ENCODE measurements around the gene BNC2. TPM values are rescaled to one million over a fixed set of nuclear protein-coding genes. Genes with fewer than 3 reads are reported as not detected.

Gene BNC2
- total RNA-seq, 2 experiments from 2014 or later, result not detected

DNA sequence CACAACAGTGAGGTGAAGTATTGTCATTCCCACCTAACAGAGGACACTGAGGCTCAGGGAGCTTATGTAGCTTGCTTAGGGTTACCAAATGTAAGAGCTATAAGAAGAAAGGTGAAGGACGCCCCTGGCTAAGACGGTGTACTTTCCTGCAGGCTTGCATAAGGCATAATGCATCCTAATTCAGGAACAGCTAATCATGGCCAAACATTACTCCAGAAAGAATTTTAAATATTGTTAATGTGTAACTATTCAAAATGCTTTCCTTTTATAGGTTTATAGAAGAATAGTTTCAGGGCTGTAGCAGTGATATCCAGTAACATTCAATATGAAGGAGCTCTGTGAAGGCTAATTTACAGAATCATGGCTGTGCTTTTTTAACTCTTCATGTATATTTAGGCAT lies 479.1 kb downstream of the BNC2 start:
- H3K36me3 Mint-ChIP-seq (ENCODE audit: low read depth), result no peaks in the 10 kb centered on the region
- intact Hi-C loops (cut with micrococcal nuclease), result no loop called here
- H3K27me3 Mint-ChIP-seq (ENCODE audit: low read depth), result no peaks in the 10 kb centered on the region
- H3K9me3 Mint-ChIP-seq, result peaks cover 5% of the 10 kb centered on the region
- H3K4me1 Mint-ChIP-seq (ENCODE audit: low read depth), result no peaks in the 10 kb centered on the region
- DNase-seq, result no peak
- CTCF ChIA-PET, result no interaction called here
- no peak overlapping the region for H3K27ac Mint-ChIP-seq
- no peak overlapping the region for H3K4me3 Mint-ChIP-seq

DNA sequence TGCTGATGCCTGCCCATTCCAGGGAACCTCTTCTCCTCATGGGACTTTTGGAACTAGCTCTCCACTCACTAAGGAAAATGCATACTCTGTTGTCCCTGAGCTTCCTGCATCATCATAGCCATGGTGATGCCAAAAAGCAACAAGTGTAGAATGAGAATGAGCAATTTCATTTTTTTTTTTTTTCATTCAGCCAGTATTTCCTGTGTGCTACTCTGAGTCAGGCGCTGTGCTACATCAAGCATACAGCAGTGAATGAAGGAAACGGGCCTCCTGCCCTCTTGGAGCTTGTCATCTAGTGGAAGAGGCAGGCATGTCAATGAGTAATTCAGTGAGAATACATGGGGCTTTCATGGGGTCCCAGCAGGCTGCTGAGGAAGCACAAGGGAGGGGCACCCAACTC lies 483.1 kb downstream of the BNC2 start:
- H3K4me1 Mint-ChIP-seq (ENCODE audit: low read depth), result no peaks in the 10 kb centered on the region
- DNase-seq, result no peak
- no peak overlapping the region for H3K4me3 Mint-ChIP-seq
- H3K27ac Mint-ChIP-seq, result no peak overlapping the region
- peaks cover 5% of the 10 kb centered on the region for H3K9me3 Mint-ChIP-seq
- intact Hi-C loops (cut with micrococcal nuclease), result no loop called here
- CTCF ChIA-PET, result interaction anchor here (0.6 kb wide), 1 partner anchor 1070 kb away, joined by 7 read pairs; no protein-coding TSS in a partner anchor
- H3K27me3 Mint-ChIP-seq (ENCODE audit: low read depth), result no peaks in the 10 kb centered on the region
- H3K36me3 Mint-ChIP-seq (ENCODE audit: low read depth), result no peaks in the 10 kb centered on the region

GRCh38 chr9:16386827-16387077 lies 483.7 kb downstream of the BNC2 start:
- intact Hi-C loops (cut with micrococcal nuclease), result no loop called here
- H3K9me3 Mint-ChIP-seq, result peaks cover 5% of the 10 kb centered on the region
- CTCF ChIA-PET, result interaction anchor here (0.6 kb wide), 2 partner anchors 581 to 1070 kb away, joined by 3 to 7 read pairs; no protein-coding TSS in a partner anchor
- H3K4me3 Mint-ChIP-seq, result no peak overlapping the region
- H3K36me3 Mint-ChIP-seq (ENCODE audit: low read depth), result no peaks in the 10 kb centered on the region
- no peaks in the 10 kb centered on the region for H3K27me3 Mint-ChIP-seq (ENCODE audit: low read depth)
- no peak for DNase-seq
- no peak overlapping the region for H3K27ac Mint-ChIP-seq
- H3K4me1 Mint-ChIP-seq (ENCODE audit: low read depth), result no peaks in the 10 kb centered on the region

DNA sequence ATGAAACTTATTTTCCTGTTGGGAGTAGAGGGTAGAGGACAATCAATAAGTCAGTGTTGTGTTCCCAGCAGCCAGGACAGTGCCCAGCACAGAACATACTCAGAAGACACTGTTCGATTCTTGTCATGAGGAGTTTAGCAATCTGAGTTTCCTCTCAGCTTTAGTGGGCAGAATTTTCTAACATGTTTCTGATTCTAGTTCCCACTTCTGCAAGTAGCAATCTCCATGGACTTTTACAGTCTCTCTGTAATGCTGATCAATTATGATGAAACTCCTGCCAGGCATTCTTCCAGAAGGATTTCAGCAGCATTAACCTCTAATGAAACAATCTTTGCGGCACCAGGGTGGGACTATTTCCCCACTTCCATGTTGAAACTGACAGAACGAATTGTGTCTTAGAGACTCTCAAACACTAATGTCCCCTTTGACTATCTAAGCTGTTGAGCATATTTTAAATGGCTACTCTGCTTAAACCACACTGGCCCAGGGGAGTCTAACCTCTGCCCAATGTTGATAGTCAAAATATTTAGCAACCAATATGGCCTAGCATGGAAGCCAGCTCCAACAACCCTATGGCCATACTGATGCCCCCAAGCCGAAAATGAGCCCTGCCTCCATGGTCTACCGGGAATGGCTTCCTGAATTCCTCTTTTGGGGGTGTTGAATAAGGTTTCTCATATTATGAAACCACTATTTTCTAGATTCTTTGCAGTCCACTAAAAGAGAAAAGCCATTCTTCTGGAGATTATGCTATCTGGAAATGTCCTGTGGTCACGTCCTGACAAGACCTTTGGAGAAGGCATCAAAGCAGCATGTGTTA lies 484.3 kb downstream of the BNC2 start:
- DNase-seq, result no peak
- H3K36me3 Mint-ChIP-seq (ENCODE audit: low read depth), result no peaks in the 10 kb centered on the region
- H3K27me3 Mint-ChIP-seq (ENCODE audit: low read depth), result no peaks in the 10 kb centered on the region
- H3K4me1 Mint-ChIP-seq (ENCODE audit: low read depth), result no peaks in the 10 kb centered on the region
- no peak overlapping the region for H3K4me3 Mint-ChIP-seq
- no peak overlapping the region for H3K27ac Mint-ChIP-seq
- intact Hi-C loops (cut with micrococcal nuclease), result no loop called here
- H3K9me3 Mint-ChIP-seq, result peaks cover 5% of the 10 kb centered on the region
- CTCF ChIA-PET, result interaction anchor here (0.6 kb wide), 1 partner anchor 581 kb away, joined by 3 read pairs; no protein-coding TSS in a partner anchor

- no peaks in the 10 kb centered on the region for H3K27me3 Mint-ChIP-seq (ENCODE audit: low read depth)
- no peaks in the 10 kb centered on the region for H3K36me3 Mint-ChIP-seq (ENCODE audit: low read depth)
- H3K9me3 Mint-ChIP-seq, result peaks cover 6% of the 10 kb centered on the region
- no peak overlapping the region for H3K4me3 Mint-ChIP-seq
- H3K27ac Mint-ChIP-seq, result no peak overlapping the region
- intact Hi-C loops (cut with micrococcal nuclease), result no loop called here
- CTCF ChIA-PET, result no interaction called here
- no peak for DNase-seq
- H3K4me1 Mint-ChIP-seq (ENCODE audit: low read depth), result no peaks in the 10 kb centered on the region
These were observed 484.9 kb downstream of the BNC2 start for GRCh38 chr9:16385590-16385989.

DNA sequence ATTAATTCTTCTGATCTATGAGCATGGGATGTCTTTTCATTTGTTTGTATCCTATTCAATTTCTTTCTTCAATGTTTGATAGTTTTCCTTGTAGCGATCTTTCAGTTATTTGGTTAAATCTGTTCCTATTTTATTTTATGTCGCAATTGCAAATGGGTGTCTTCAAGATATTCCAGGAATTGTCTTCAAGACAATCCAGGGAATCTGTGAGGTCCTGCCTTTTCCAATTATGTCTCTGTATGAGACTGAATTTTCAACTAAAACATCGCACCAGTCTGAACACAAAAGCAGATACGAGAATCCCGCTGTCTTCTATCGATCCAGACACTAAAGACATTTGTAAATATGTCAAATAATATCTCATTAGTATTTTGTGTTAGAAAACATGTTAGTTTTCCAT lies 485.5 kb downstream of the BNC2 start:
- intact Hi-C loops (cut with micrococcal nuclease), result no loop called here
- CTCF ChIA-PET, result no interaction called here
- Mint-ChIP-seq H3K27ac (no peak overlapping the region), H3K4me1 (ENCODE audit: low read depth) (no peaks in the 10 kb centered on the region), H3K4me3 (no peak overlapping the region), H3K9me3 (peaks cover 7% of the 10 kb centered on the region), H3K36me3 (ENCODE audit: low read depth) (no peaks in the 10 kb centered on the region), H3K27me3 (ENCODE audit: low read depth) (no peaks in the 10 kb centered on the region)
- no peak for DNase-seq

DNA sequence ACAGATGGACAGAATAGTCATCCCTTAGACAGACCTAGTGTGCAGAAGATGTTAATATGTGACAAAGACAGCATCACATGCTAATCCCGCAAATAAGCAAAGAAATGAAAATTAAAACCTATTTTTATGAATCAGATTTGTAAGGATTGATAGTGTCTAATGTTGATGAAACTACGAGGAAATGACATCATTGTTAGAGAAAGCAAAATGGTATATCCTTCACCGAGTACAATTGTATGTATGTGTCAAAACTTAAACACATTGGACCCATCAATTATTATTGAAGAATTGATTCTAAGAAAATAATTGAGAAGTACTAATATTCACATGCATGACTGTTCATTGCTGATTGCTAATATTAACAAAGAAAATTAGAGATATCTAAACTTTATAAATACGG lies 493.2 kb downstream of the BNC2 start:
- CTCF ChIA-PET, result no interaction called here
- intact Hi-C loops (cut with micrococcal nuclease), result no loop called here
- no peak for DNase-seq
- H3K27ac Mint-ChIP-seq, result no peak overlapping the region
- no peaks in the 10 kb centered on the region for H3K4me1 Mint-ChIP-seq (ENCODE audit: low read depth)
- H3K4me3 Mint-ChIP-seq, result no peak overlapping the region
- H3K9me3 Mint-ChIP-seq, result peaks cover 11% of the 10 kb centered on the region
- H3K36me3 Mint-ChIP-seq (ENCODE audit: low read depth), result no peaks in the 10 kb centered on the region
- H3K27me3 Mint-ChIP-seq (ENCODE audit: low read depth), result no peaks in the 10 kb centered on the region

GRCh38 chr9:16371306-16371705 lies 499.2 kb downstream of the BNC2 start:
- no peak for DNase-seq

GRCh38 chr9:16370647-16371046 lies 499.8 kb downstream of the BNC2 start:
- Mint-ChIP-seq H3K36me3 (ENCODE audit: low read depth) (no peaks in the 10 kb centered on the region), H3K27ac (no peak overlapping the region), H3K9me3 (no peaks in the 10 kb centered on the region), H3K27me3 (ENCODE audit: low read depth) (no peaks in the 10 kb centered on the region), H3K4me1 (ENCODE audit: low read depth) (no peaks in the 10 kb centered on the region), H3K4me3 (no peak overlapping the region)
- no peak for DNase-seq
- CTCF ChIA-PET, result no interaction called here
- intact Hi-C loops (cut with micrococcal nuclease), result no loop called here

More at GRCh38 chr9:16371306-16371705, 499.2 kb downstream of the BNC2 start:
- intact Hi-C loops (cut with micrococcal nuclease), result no loop called here
- Mint-ChIP-seq H3K9me3 (no peaks in the 10 kb centered on the region), H3K27me3 (ENCODE audit: low read depth) (no peaks in the 10 kb centered on the region), H3K4me1 (ENCODE audit: low read depth) (no peaks in the 10 kb centered on the region), H3K4me3 (no peak overlapping the region), H3K36me3 (ENCODE audit: low read depth) (no peaks in the 10 kb centered on the region), H3K27ac (no peak overlapping the region)
- CTCF ChIA-PET, result no interaction called here

DNA sequence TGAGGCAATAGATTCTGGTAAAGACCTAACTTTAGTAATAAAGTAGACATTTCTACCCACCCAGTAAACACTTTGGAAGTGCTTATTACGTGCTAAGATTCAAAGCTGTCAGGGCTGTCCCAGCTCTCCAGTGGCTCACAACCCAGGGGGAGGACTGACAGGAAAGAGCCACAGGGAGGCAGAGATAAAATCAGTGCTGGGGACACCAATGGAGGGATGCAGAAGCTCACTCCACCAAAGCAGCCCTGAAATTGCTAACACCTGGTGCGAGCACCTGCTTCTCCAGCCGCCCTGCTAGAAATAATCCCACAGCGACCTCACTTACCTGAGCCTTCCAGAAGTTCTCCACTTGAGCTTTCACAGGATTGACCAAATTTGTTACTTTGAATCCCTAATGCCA lies 501.0 kb downstream of the BNC2 start:
- CTCF ChIA-PET, result no interaction called here
- intact Hi-C loops (cut with micrococcal nuclease), result loop anchor here (10.0 kb wide), 1 partner anchor 55 kb away; no protein-coding TSS in a partner anchor

GRCh38 chr9:16368237-16369087 lies 502.0 kb downstream of the BNC2 start:
- CTCF ChIA-PET, result no interaction called here
- intact Hi-C loops (cut with micrococcal nuclease), result loop anchor here (10.0 kb wide), 1 partner anchor 56 kb away; no protein-coding TSS in a partner anchor
- H3K4me3 Mint-ChIP-seq, result no peak overlapping the region
- H3K27me3 Mint-ChIP-seq (ENCODE audit: low read depth), result no peaks in the 10 kb centered on the region
- DNase-seq, result no peak
- H3K9me3 Mint-ChIP-seq, result no peaks in the 10 kb centered on the region
- no peaks in the 10 kb centered on the region for H3K4me1 Mint-ChIP-seq (ENCODE audit: low read depth)
- no peak overlapping the region for H3K27ac Mint-ChIP-seq
- no peaks in the 10 kb centered on the region for H3K36me3 Mint-ChIP-seq (ENCODE audit: low read depth)

More for the DNA sequence above, 501.0 kb downstream of the BNC2 start:
- H3K36me3 Mint-ChIP-seq (ENCODE audit: low read depth), result no peaks in the 10 kb centered on the region
- H3K27me3 Mint-ChIP-seq (ENCODE audit: low read depth), result no peaks in the 10 kb centered on the region
- H3K4me3 Mint-ChIP-seq, result no peak overlapping the region
- H3K9me3 Mint-ChIP-seq, result no peaks in the 10 kb centered on the region
- no peak for DNase-seq
- no peak overlapping the region for H3K27ac Mint-ChIP-seq
- no peaks in the 10 kb centered on the region for H3K4me1 Mint-ChIP-seq (ENCODE audit: low read depth)

GRCh38 chr9:16367605-16368231 lies 502.8 kb downstream of the BNC2 start:
- Mint-ChIP-seq H3K9me3 (no peaks in the 10 kb centered on the region), H3K27ac (no peak overlapping the region), H3K4me3 (no peak overlapping the region), H3K4me1 (ENCODE audit: low read depth) (no peaks in the 10 kb centered on the region), H3K27me3 (ENCODE audit: low read depth) (no peaks in the 10 kb centered on the region), H3K36me3 (ENCODE audit: low read depth) (no peaks in the 10 kb centered on the region)
- DNase-seq, result no peak
- CTCF ChIA-PET, result no interaction called here
- intact Hi-C loops (cut with micrococcal nuclease), result loop anchor here (10.0 kb wide), 1 partner anchor 57 kb away; no protein-coding TSS in a partner anchor
